Heart right ventricle (tissue), 16 donors: ENCODE data around the gene ZNRD2. TPM values are rescaled to one million over a fixed set of nuclear protein-coding genes. Genes with fewer than 3 reads are reported as not detected.

ENCODE experiments used
- ATAC-seq, 8 donors: fragments of 200-7000 bp; cut with Tn5 transposase; one replicate each; pipeline ENCODE4 v1.9.1; 2020; ENCODE audit warnings: mild to moderate bottlenecking in 8 of 8, moderate library complexity in 8 of 8, moderate number of reproducible peaks in 1 of 8
- DNase-seq, 2 donors: peaks; one replicate each; pipeline ENCODE4 v3.0.0-alpha.2; 2020
- H3K27ac ChIP-seq, 10 donors: fragments of 200-600 bp; sonication (generic) in 2 of 10; one replicate each; pipeline versions ENCODE4 v1.5.0 to v1.8.0; 2020 to 2022; ENCODE audit warnings: mild to moderate bottlenecking in 3 of 10
- H3K27me3 ChIP-seq, 7 donors: fragments of 200-600 bp; one replicate each; pipeline ENCODE4 v1.8.0; 2021 to 2022; ENCODE audit warnings: mild to moderate bottlenecking in 2 of 7
- H3K36me3 ChIP-seq, 9 donors: fragments of 200-600 bp; sonication (generic) in 1 of 9; one replicate each; pipeline versions ENCODE4 v1.5.0 to v1.8.0; 2020 to 2022; ENCODE audit warnings: mild to moderate bottlenecking in 2 of 9
- H3K4me1 ChIP-seq, 9 donors: fragments of 200-600 bp; sonication (generic) in 1 of 9; one replicate each; pipeline versions ENCODE4 v1.5.0 to v1.8.0; 2020 to 2022; ENCODE audit warnings: mild to moderate bottlenecking in 4 of 9
- H3K4me3 ChIP-seq, 10 donors: fragments of 200-600 bp; sonication (generic) in 2 of 10; one replicate each; pipeline versions ENCODE4 v1.5.0 to v1.8.0; 2020 to 2022; ENCODE audit warnings: mild to moderate bottlenecking in 7 of 10, moderate library complexity in 2 of 10
- H3K9me3 ChIP-seq, 11 donors: fragments of 200-600 bp in 10 of 11; sonication (generic) in 2 of 11; one replicate each; pipeline versions ENCODE4 v1.5.0 to v1.8.0; 2013 to 2022; ENCODE audit warnings: mild to moderate bottlenecking in 2 of 11, control low read depth in 1 of 11, moderate library complexity in 1 of 11
- CTCF ChIP-seq, 9 donors: fragments of 200-600 bp; sonication (generic) in 2 of 9; IDR thresholded peaks; one replicate each; pipeline versions ENCODE4 v1.5.0 to v1.8.0; 2021 to 2022; ENCODE audit warnings: antibody characterized with exemption in 9 of 9, mild to moderate bottlenecking in 5 of 9, moderate library complexity in 1 of 9
- WGBS, 2 donors: extraction: QIAGEN DNeasy Blood & Tissue Kit; methylation state at CpG; one replicate each; pipeline ENCODE4 v1.1.7; 2013; ENCODE audit warnings: inconsistent platforms in 1 of 2; 5-methylcytosine and 5-hydroxymethylcytosine counted together
- intact Hi-C, 10 donors: fragments of 100-400 bp; cut with DNase I; formaldehyde crosslinking; loops; one replicate each; pipeline versions ENCODE4 v1.11.1 to v1.14.2; 2022
- polyA plus RNA-seq, 2 donors: library from polyadenylated mRNA; stranded (reverse); fragments of 200-250 nt; gene quantifications; one replicate each; pipeline ENCODE4 v1.2.3, GENCODE V29; 2013
- total RNA-seq, 10 donors: library from RNA; stranded (reverse); fragmentation: NEBNext Ultra II Directional in 3 of 10; extraction: Animal tissue kit (Norgen Biotek cat#: 25700) in 3 of 10; gene quantifications; one replicate each; pipeline versions ENCODE4 v1.2.1 to v1.2.4, GENCODE V29; 2021 to 2023
- donor health status: Arrhythmogenic right ventricular cardiomyopathy.
- donor health status: ischemic (EF 13 %, LVEDD 7.1; RV severe dilation, severe dysfunction).
- donor health status: healthy with polysubstance abuse.
- donor health status: DM: no; HTN: yes; CAD: no.
- donor health status: DM: no; HTN: no; CAD: no.
- donor health status: ischemic (EF 25% LVEDD 6.9; RV normal size, moderate dysfunction).
- donor health status: ischemic (EF 25% LVEDD 5.7; RV mildly dilated, moderate dysfunction).
- donor health status: healthy.
- donor health status: DM: yes; HTN: yes; CAD: no.
- donor health status: Ischemic cardiomyopathy.
- donor health status: ischemic (EF 35%, LVEDD 5.7; RV mildly dilated, moderate dysfunction).
- donor health status: nonischemic (EF 11% LVEDD 7.7; RV severe dilation, severe dysfunction).
- donor health status: DM: yes; HTN: yes; CAD: no.
- donor health status: PGD.
- donor health status: ischemic (EF 29% LVEDD 5.4; RV normal size, mild dysfunction).
- donor health status: nonischemic (EF 23%, LVEDD 6.1; RV moderate dilation, normal function).

The ZNRD2 gene
- total and polyA plus RNA-seq, 12 donors: 23.7 to 92.0 (median 27.7) TPM

DNA sequence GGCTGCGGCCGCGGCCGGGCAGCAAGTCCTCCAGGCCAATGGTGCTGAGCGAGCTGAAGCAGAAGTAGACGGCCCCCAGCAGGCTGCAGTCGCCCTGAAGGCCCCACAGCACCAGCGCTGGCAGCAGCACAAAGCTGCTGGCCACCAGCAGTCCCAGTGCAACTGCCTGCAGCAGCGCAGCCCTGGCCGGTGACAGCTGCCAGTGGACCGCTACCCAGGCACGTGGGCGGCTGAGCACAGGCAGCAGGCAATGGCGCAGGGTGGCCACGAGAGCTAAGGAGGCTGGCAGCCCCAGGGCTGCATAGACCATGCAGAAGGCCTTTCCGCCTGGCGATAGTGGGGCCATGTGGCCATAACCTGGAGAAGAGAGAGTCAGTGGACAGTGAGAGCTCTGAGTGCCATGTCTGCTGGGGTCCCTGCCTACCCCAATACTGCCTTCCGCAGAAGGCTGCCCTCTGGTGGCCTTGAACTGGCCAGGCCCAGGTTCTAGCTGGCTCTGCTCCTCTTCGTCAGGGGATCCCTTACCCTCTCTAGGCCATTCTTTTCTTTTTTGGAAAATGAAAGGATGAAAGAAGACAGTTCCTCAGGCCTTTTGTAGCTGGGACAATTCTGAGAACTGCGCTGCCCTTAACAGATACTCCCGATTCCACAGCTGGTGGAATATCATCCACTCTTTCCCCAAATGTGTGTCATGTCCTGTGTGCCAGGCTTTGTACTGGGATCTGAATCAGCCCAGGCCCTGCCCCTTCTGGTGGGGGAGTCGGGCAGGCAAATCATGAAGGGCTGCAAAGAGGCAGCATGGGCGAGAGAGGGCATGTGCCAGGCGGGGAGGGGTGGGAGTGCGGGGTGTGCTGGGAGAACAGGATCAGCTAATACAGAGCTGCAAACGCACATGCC lies 23.5 kb downstream of the ZNRD2 start:
- intact Hi-C loops: loop anchor here in 4 of 10 donors (2.0 to 5.0 kb wide), 2 partner anchors 51 to 53 kb away; no protein-coding TSS in a partner anchor
- H3K27ac ChIP-seq: peak overlapping the region in 3 of 10 donors; percentile 19 to 39 (median 26)
- H3K4me3 ChIP-seq: no peak overlapping the region
- peak; percentile 49 to 80 (median 70) for TF ChIP-seq CTCF (IDR thresholded peaks at IDR 0.05)
- peaks cover 11 to 57% (median 31%) of the 10 kb centered on the region in 9 donors for H3K4me1 ChIP-seq
- WGBS, 2 donors: 76 to 83% methylated on average over 26 of the region's 26 CpGs
- no peaks in the 10 kb centered on the region for H3K27me3 ChIP-seq
- ATAC-seq (peak in 7 of 8 donors; percentile 28 to 50 (median 43)), DNase-seq (peak in 1 of 2 donors; percentile 50)
- no peaks in the 10 kb centered on the region for H3K9me3 ChIP-seq
- peaks cover 0 to 71% (median 31%) of the 10 kb centered on the region in 9 donors for H3K36me3 ChIP-seq

DNA sequence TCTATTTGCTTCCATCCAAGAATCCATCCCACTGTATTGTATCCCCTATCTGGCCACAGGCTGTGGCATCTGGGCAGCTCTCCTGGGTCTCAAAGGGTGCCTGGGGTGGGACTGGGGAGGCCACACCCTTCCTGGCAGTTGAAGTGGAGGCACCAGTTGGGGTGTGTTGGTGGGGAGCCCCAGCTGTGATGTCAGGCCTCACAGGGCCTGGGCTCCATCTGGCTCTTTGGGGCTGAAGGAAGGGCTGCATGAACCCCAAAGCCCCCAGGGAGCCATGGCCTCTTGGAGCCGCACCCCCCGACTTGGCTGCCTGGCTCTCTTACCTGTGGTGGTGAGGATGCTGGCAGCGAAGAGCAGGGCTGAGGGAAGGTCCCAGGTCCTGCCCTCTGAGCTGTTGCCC lies 24.9 kb downstream of the ZNRD2 start:
- Histone ChIP-seq H3K27me3 (no peaks in the 10 kb centered on the region), H3K4me3 (no peak overlapping the region), H3K9me3 (no peaks in the 10 kb centered on the region), H3K27ac (peak overlapping the region in 1 of 10 donors; percentile 15), H3K4me1 (peaks cover 7 to 43% (median 19%) of the 10 kb centered on the region in 9 donors), H3K36me3 (peaks cover 0 to 75% (median 32%) of the 10 kb centered on the region in 9 donors)
- ATAC-seq (peak in 1 of 8 donors; percentile 1), DNase-seq (no peak)
- intact Hi-C loops: no loop called here
- no peak for TF ChIP-seq CTCF (IDR thresholded peaks at IDR 0.05)
- WGBS, 2 donors: 69 to 88% methylated on average over 3 of the region's 3 CpGs

DNA sequence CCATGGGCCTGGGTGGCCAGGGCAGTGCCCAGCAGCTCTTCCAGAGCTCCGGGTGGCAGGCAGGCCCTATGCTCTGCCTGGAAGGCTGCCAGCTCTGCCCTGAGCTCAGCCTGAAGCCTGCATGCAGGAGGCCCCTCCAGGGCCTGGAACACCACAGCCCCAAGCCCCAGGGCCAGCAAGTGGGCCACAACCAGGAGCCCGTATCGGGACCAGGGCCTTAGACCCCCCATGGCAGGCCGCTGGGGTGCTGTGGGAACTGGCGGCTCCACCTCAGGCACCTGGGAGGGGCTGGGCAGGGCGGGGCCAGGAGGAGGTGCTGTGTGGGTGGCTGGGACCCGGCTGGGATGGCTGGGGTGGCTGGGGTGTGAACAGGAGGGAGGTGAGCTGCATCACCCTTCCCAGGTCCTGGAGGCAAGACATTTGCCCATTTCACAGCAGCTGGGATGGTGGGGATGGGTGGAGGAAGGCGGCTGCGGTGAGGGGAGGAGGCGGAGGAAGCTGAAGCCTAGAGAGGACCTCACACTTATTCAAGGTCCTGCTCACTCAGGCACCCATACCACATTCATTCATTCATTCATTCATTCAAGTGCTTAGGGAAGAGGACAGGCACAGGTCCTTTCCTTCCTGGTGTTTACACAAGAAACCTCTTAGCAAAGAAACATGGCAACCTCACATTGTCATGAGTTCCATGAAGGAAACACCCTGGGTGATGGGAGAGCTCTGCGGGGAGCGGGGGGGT lies 25.4 kb downstream of the ZNRD2 start, which contains the start of gene KCNK7:
Gene KCNK7, minus strand, starts transcription at position 258 of the 739 bp plus-strand sequence. Its CDS starts 28 bp downstream, at position 230.
- H3K9me3 ChIP-seq: no peaks in the 10 kb centered on the region
- no peak within 1 kb of the TSS for H3K4me3 ChIP-seq
- ATAC-seq (peak in 1 of 8 donors; percentile 6), DNase-seq (no peak)
- intact Hi-C loops: no loop called here
- H3K27me3 ChIP-seq: no peaks in the 10 kb centered on the region
- no peak for TF ChIP-seq CTCF (IDR thresholded peaks at IDR 0.05)
- peaks cover 0 to 75% (median 27%) of the 10 kb centered on the region in 9 donors for H3K36me3 ChIP-seq
- peak within 1 kb of the TSS in 2 of 10 donors; percentile 15 for H3K27ac ChIP-seq
- peaks cover 5 to 38% (median 15%) of the 10 kb centered on the region in 9 donors for H3K4me1 ChIP-seq
- 69 to 70% methylated on average over 12 of the region's 12 CpGs for WGBS, 2 donors

- DNase-seq (no peak), ATAC-seq (no peak)
- Histone ChIP-seq H3K27ac (no peak overlapping the region), H3K4me3 (no peak overlapping the region), H3K9me3 (no peaks in the 10 kb centered on the region), H3K4me1 (peaks cover 5 to 35% (median 15%) of the 10 kb centered on the region in 9 donors), H3K27me3 (no peaks in the 10 kb centered on the region), H3K36me3 (peaks cover 0 to 75% (median 27%) of the 10 kb centered on the region in 9 donors)
- intact Hi-C loops: no loop called here
- TF ChIP-seq CTCF (IDR thresholded peaks at IDR 0.05): no peak
- WGBS, 2 donors: 76 to 79% methylated on average over 6 of the region's 6 CpGs
Measured at GRCh38 chr11:65596520-65596919, 26.2 kb downstream of the ZNRD2 start.
